ENCODE results near the gene INSL6.

The INSL6 gene

GRCh38 chr9:5185220-5185840 lies at the start of gene INSL6:
TSS of gene INSL6 (minus strand) at chr9:5185639. CDS start at chr9:5185602, 37 bp downstream.
- Histone ChIP-seq H3K4me1 (ENCODE audit: insufficient read depth, insufficient read length) (no peaks in the 10 kb centered on the region), H3K9ac (ENCODE audit: insufficient read length, low read depth) (no peak within 1 kb of the TSS), H3K27me3 (ENCODE audit: insufficient read depth, insufficient read length) (no peaks in the 10 kb centered on the region), H3K9me3 (ENCODE audit: insufficient read depth, low read length) (0 out of 2 replicates have a peak, but pooled peaks cover 6% of the 10 kb centered on the region), H3K4me3 (ENCODE audit: insufficient read length, low read depth) (no peak within 1 kb of the TSS), H3K36me3 (ENCODE audit: insufficient read depth, insufficient read length, low read length) (no peaks in the 10 kb centered on the region)
- no peak for DNase-seq (ENCODE audit: low read depth, low spot score)
- TF ChIP-seq ZNF274 (IDR thresholded peaks at IDR 0.05; ENCODE audit: low read depth, low read length) (no peak), YY1 (IDR thresholded peaks at IDR 0.05; ENCODE audit: insufficient read depth, insufficient read length) (no peak), SUZ12 (IDR thresholded peaks at IDR 0.05; ENCODE audit: extremely low read depth, insufficient read depth, insufficient read length) (no peak)

GRCh38 chr9:5231212-5231611 lies 45.8 kb upstream of the INSL6 start, which contains the start of gene INSL4:
TSS of gene INSL4 (plus strand) at chr9:5231419. CDS start at chr9:5231524, 105 bp downstream.
- no peak for DNase-seq (ENCODE audit: low read depth, low spot score)

GRCh38 chr9:5230554-5230953 lies 45.1 kb upstream of the INSL6 start:
- DNase-seq (ENCODE audit: low read depth, low spot score): no peak
- H3K9ac ChIP-seq (ENCODE audit: insufficient read length, low read depth): no peak overlapping the region
- H3K4me1 ChIP-seq (ENCODE audit: insufficient read depth, insufficient read length): no peaks in the 10 kb centered on the region
- H3K36me3 ChIP-seq (ENCODE audit: insufficient read depth, insufficient read length, low read length): no peaks in the 10 kb centered on the region
- no peaks in the 10 kb centered on the region for H3K27me3 ChIP-seq (ENCODE audit: insufficient read depth, insufficient read length)
- TF ChIP-seq YY1 (IDR thresholded peaks at IDR 0.05; ENCODE audit: insufficient read depth, insufficient read length) (no peak), SUZ12 (IDR thresholded peaks at IDR 0.05; ENCODE audit: extremely low read depth, insufficient read depth, insufficient read length) (no peak), ZNF274 (IDR thresholded peaks at IDR 0.05; ENCODE audit: low read depth, low read length) (no peak)
- H3K9me3 ChIP-seq (ENCODE audit: insufficient read depth, low read length): no peaks in the 10 kb centered on the region
- H3K4me3 ChIP-seq (ENCODE audit: insufficient read length, low read depth): no peak overlapping the region

More at GRCh38 chr9:5231212-5231611, 45.8 kb upstream of the INSL6 start, which contains the start of gene INSL4:
- no peaks in the 10 kb centered on the region for H3K9me3 ChIP-seq (ENCODE audit: insufficient read depth, low read length)
- no peaks in the 10 kb centered on the region for H3K4me1 ChIP-seq (ENCODE audit: insufficient read depth, insufficient read length)
- H3K27me3 ChIP-seq (ENCODE audit: insufficient read depth, insufficient read length): no peaks in the 10 kb centered on the region
- TF ChIP-seq YY1 (IDR thresholded peaks at IDR 0.05; ENCODE audit: insufficient read depth, insufficient read length): no peak
- TF ChIP-seq SUZ12 (IDR thresholded peaks at IDR 0.05; ENCODE audit: extremely low read depth, insufficient read depth, insufficient read length): no peak
- no peak for TF ChIP-seq ZNF274 (IDR thresholded peaks at IDR 0.05; ENCODE audit: low read depth, low read length)
- no peak within 1 kb of the TSS for H3K9ac ChIP-seq (ENCODE audit: insufficient read length, low read depth)
- H3K4me3 ChIP-seq (ENCODE audit: insufficient read length, low read depth): no peak within 1 kb of the TSS
- H3K36me3 ChIP-seq (ENCODE audit: insufficient read depth, insufficient read length, low read length): no peaks in the 10 kb centered on the region

- Histone ChIP-seq H3K27me3 (ENCODE audit: insufficient read depth, insufficient read length) (no peaks in the 10 kb centered on the region), H3K9ac (ENCODE audit: insufficient read length, low read depth) (no peak overlapping the region), H3K4me1 (ENCODE audit: insufficient read depth, insufficient read length) (no peaks in the 10 kb centered on the region), H3K9me3 (ENCODE audit: insufficient read depth, low read length) (no peaks in the 10 kb centered on the region), H3K36me3 (ENCODE audit: insufficient read depth, insufficient read length, low read length) (no peaks in the 10 kb centered on the region), H3K4me3 (ENCODE audit: insufficient read length, low read depth) (no peak overlapping the region)
- no peak for TF ChIP-seq YY1 (IDR thresholded peaks at IDR 0.05; ENCODE audit: insufficient read depth, insufficient read length)
- TF ChIP-seq SUZ12 (IDR thresholded peaks at IDR 0.05; ENCODE audit: extremely low read depth, insufficient read depth, insufficient read length): no peak
- no peak for TF ChIP-seq ZNF274 (IDR thresholded peaks at IDR 0.05; ENCODE audit: low read depth, low read length)
- no peak for DNase-seq (ENCODE audit: low read depth, low spot score)
Measured at GRCh38 chr9:5205071-5205470, 19.6 kb upstream of the INSL6 start.

- no peak overlapping the region for H3K9ac ChIP-seq (ENCODE audit: insufficient read length, low read depth)
- no peak overlapping the region for H3K4me3 ChIP-seq (ENCODE audit: insufficient read length, low read depth)
Measured at GRCh38 chr9:5195463-5195862, 10.0 kb upstream of the INSL6 start.

GRCh38 chr9:5193345-5193744 lies 7.9 kb upstream of the INSL6 start:
- TF ChIP-seq ZNF274 (IDR thresholded peaks at IDR 0.05; ENCODE audit: low read depth, low read length): no peak
- no peak for TF ChIP-seq SUZ12 (IDR thresholded peaks at IDR 0.05; ENCODE audit: extremely low read depth, insufficient read depth, insufficient read length)
- TF ChIP-seq YY1 (IDR thresholded peaks at IDR 0.05; ENCODE audit: insufficient read depth, insufficient read length): no peak
- no peaks in the 10 kb centered on the region for H3K4me1 ChIP-seq (ENCODE audit: insufficient read depth, insufficient read length)

More at GRCh38 chr9:5195463-5195862, 10.0 kb upstream of the INSL6 start:
- Histone ChIP-seq H3K9me3 (ENCODE audit: insufficient read depth, low read length) (peaks cover 14% of the 10 kb centered on the region), H3K36me3 (ENCODE audit: insufficient read depth, insufficient read length, low read length) (no peaks in the 10 kb centered on the region), H3K4me1 (ENCODE audit: insufficient read depth, insufficient read length) (no peaks in the 10 kb centered on the region), H3K27me3 (ENCODE audit: insufficient read depth, insufficient read length) (no peaks in the 10 kb centered on the region)
- no peak for DNase-seq (ENCODE audit: low read depth, low spot score)
- TF ChIP-seq YY1 (IDR thresholded peaks at IDR 0.05; ENCODE audit: insufficient read depth, insufficient read length): no peak
- no peak for TF ChIP-seq ZNF274 (IDR thresholded peaks at IDR 0.05; ENCODE audit: low read depth, low read length)
- TF ChIP-seq SUZ12 (IDR thresholded peaks at IDR 0.05; ENCODE audit: extremely low read depth, insufficient read depth, insufficient read length): no peak

GRCh38 chr9:5191985-5192384 lies 6.5 kb upstream of the INSL6 start:
- Histone ChIP-seq H3K9me3 (ENCODE audit: insufficient read depth, low read length) (no peaks in the 10 kb centered on the region), H3K4me3 (ENCODE audit: insufficient read length, low read depth) (no peak overlapping the region), H3K36me3 (ENCODE audit: insufficient read depth, insufficient read length, low read length) (no peaks in the 10 kb centered on the region), H3K27me3 (ENCODE audit: insufficient read depth, insufficient read length) (no peaks in the 10 kb centered on the region), H3K9ac (ENCODE audit: insufficient read length, low read depth) (no peak overlapping the region), H3K4me1 (ENCODE audit: insufficient read depth, insufficient read length) (no peaks in the 10 kb centered on the region)
- no peak for DNase-seq (ENCODE audit: low read depth, low spot score)
- TF ChIP-seq ZNF274 (IDR thresholded peaks at IDR 0.05; ENCODE audit: low read depth, low read length) (no peak), SUZ12 (IDR thresholded peaks at IDR 0.05; ENCODE audit: extremely low read depth, insufficient read depth, insufficient read length) (no peak), YY1 (IDR thresholded peaks at IDR 0.05; ENCODE audit: insufficient read depth, insufficient read length) (no peak)

More at GRCh38 chr9:5193345-5193744, 7.9 kb upstream of the INSL6 start:
- no peak for DNase-seq (ENCODE audit: low read depth, low spot score)
- Histone ChIP-seq H3K36me3 (ENCODE audit: insufficient read depth, insufficient read length, low read length) (no peaks in the 10 kb centered on the region), H3K27me3 (ENCODE audit: insufficient read depth, insufficient read length) (no peaks in the 10 kb centered on the region), H3K4me3 (ENCODE audit: insufficient read length, low read depth) (no peak overlapping the region), H3K9me3 (ENCODE audit: insufficient read depth, low read length) (peaks cover 11% of the 10 kb centered on the region), H3K9ac (ENCODE audit: insufficient read length, low read depth) (no peak overlapping the region)
